C4-2B (cell line): ENCODE measurements around the gene KRTAP5-8.
"Not testable (repeated sequence)": the region's sequence is repeated elsewhere in the genome, so short reads cannot be mapped to it uniquely, and the experiment has no call there.

Source experiments
- H3K27ac ChIP-seq: fragments of 450-650 bp; 2 replicates; pipeline ENCODE4 v1.5.1; 2017
- ZFX ChIP-seq: fragments of 450-650 bp; IDR thresholded peaks from 2 replicates; pipeline ENCODE4 v1.6.1; 2017
- TF ChIP-seq, protein P1 (sequence below): fragments of 450-650 bp; conservative IDR thresholded peaks from 2 replicates; pipeline ENCODE4 v1.5.1; 2017; ENCODE audit warnings: mild to moderate bottlenecking

The KRTAP5-8 gene

DNA sequence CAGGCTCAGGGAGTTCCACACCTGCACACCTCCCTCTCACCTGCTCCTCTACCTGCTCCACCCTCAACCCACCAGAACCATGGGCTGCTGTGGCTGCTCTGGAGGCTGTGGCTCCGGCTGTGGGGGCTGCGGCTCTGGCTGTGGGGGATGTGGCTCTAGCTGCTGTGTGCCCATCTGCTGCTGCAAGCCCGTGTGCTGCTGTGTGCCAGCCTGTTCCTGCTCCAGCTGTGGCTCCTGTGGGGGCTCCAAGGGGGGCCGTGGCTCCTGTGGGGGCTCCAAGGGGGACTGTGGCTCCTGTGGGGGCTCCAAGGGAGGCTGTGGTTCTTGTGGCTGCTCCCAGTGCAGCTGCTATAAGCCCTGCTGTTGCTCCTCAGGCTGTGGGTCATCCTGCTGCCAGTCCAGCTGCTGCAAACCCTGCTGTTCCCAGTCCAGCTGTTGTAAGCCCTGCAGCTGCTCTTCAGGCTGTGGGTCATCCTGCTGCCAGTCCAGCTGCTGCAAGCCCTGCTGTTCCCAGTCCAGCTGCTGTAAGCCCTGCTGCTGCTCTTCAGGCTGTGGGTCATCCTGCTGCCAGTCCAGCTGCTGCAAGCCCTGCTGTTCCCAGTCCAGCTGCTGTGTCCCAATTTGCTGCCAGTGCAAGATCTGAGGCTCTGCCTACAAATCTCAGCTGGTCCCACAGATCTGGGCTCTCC, at the start of gene KRTAP5-8:
TSS of gene KRTAP5-8 (plus strand) at position 49 of the 689 bp plus-strand sequence. CDS start at position 80, 31 bp downstream.
- not testable (repeated sequence) for H3K27ac ChIP-seq

DNA sequence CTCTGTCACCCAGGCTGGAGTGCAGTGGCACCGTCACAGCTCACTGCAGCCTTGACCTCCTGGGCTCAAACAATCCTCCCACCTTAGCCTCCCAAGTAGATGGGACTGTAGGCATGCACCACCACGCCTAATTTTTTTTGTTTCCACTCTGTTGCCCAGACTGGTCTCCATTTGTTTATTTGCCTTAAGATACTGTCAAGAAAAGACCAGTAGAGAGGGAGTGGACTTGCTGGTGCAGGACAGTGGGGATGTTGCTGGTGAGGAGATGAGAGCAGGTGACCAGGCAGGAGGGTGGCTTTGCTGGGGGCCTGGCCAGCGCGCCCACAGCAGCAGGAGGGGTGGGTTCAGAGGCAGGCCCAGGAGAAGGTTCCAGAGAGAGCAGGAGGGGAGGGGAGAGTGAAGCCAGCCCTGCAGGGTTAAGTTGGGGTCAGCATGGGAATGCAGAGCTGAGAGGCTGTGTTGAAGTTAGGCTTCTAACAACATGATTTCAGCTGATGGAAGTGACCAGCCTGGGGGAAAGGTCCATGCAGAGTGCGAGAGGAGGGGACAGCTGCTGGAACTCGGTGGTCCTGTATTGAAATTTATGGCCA, 49.0 kb upstream of the KRTAP5-8 start:
- H3K27ac ChIP-seq = no peak overlapping the region
- TF ChIP-seq, protein P1, sequence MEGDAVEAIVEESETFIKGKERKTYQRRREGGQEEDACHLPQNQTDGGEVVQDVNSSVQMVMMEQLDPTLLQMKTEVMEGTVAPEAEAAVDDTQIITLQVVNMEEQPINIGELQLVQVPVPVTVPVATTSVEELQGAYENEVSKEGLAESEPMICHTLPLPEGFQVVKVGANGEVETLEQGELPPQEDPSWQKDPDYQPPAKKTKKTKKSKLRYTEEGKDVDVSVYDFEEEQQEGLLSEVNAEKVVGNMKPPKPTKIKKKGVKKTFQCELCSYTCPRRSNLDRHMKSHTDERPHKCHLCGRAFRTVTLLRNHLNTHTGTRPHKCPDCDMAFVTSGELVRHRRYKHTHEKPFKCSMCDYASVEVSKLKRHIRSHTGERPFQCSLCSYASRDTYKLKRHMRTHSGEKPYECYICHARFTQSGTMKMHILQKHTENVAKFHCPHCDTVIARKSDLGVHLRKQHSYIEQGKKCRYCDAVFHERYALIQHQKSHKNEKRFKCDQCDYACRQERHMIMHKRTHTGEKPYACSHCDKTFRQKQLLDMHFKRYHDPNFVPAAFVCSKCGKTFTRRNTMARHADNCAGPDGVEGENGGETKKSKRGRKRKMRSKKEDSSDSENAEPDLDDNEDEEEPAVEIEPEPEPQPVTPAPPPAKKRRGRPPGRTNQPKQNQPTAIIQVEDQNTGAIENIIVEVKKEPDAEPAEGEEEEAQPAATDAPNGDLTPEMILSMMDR = no peak
- no peak for TF ChIP-seq ZFX

GRCh38 chr11:71489311-71490043, 48.3 kb upstream of the KRTAP5-8 start:
- no peak overlapping the region for H3K27ac ChIP-seq

GRCh38 chr11:71490044-71490730, 47.6 kb upstream of the KRTAP5-8 start:
- TF ChIP-seq, protein P1 = no peak
- no peak for TF ChIP-seq ZFX
- no peak overlapping the region for H3K27ac ChIP-seq

More at GRCh38 chr11:71489311-71490043, 48.3 kb upstream of the KRTAP5-8 start:
- TF ChIP-seq ZFX = no peak
- TF ChIP-seq, protein P1 = no peak

- H3K27ac ChIP-seq = no peak overlapping the region
- no peak for TF ChIP-seq ZFX
- TF ChIP-seq, protein P1 = no peak
Observed at GRCh38 chr11:71490731-71491390, 47.0 kb upstream of the KRTAP5-8 start.

GRCh38 chr11:71491531-71491930, 46.3 kb upstream of the KRTAP5-8 start:
- H3K27ac ChIP-seq = no peak overlapping the region
- no peak for TF ChIP-seq ZFX

DNA sequence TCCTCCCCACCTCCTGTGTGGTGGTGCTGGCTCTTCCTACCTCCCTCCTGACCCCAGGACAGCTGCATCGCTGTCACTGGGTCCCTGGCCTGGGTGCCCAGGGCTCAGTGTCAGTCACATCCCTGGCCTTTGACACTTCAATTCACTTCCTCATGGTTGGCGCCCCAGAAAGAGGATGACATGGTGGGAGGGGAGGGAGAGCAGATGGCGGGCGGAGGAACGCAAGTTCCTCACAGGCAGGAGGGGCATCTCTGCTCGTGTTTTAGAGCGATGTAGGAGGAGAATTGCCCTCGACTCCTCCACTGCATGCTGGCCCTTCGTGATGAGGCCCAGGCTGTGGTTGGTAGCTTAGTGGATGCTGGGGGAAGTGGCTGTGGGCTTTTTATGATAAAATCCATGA, 45.9 kb upstream of the KRTAP5-8 start:
- H3K27ac ChIP-seq = no peak overlapping the region

More for the DNA sequence above, 45.9 kb upstream of the KRTAP5-8 start:
- no peak for TF ChIP-seq ZFX
- TF ChIP-seq, protein P1 = no peak
